CD14-positive monocyte (primary cell): ENCODE measurements around the gene USP15. TPM values are rescaled to one million over a fixed set of nuclear protein-coding genes. Genes with fewer than 3 reads are reported as not detected.

ENCODE experiments used
- DNase-seq, 3 donors: peaks; one replicate each; pipeline ENCODE4 v3.0.0-alpha.2; 2011 to 2022
- H2AFZ ChIP-seq: 2 replicates; pipeline ENCODE4 v1.6.0; 2012; ENCODE audit warnings: mild to moderate bottlenecking, low read depth, low read length, inconsistent platforms; ENCODE audit not compliant: insufficient read depth, poor library complexity, severe bottlenecking
- H3K27ac ChIP-seq, 2 donors: 1 replicate in 1 of 2; 2 replicates in 1 of 2; pipeline ENCODE4 v1.5.1; 2012 to 2013; ENCODE audit warnings: low read length in 2 of 2, control low read depth in 1 of 2, inconsistent platforms in 1 of 2, low read depth in 1 of 2, mild to moderate bottlenecking in 1 of 2
- H3K27me3 ChIP-seq, 2 donors: one replicate each; pipeline versions ENCODE4 v1.6.0 to v1.6.1; 2011 to 2013; ENCODE audit warnings: low read length in 2 of 2; ENCODE audit not compliant: control insufficient read depth in 2 of 2, insufficient read depth in 2 of 2
- H3K36me3 ChIP-seq, 2 donors: replicated peaks in 1 of 2; 1 replicate in 1 of 2; 2 replicates in 1 of 2; pipeline versions ENCODE4 v1.5.1 to v1.6.1; 2012 to 2013; ENCODE audit warnings: low read length in 2 of 2, control low read depth in 1 of 2, inconsistent platforms in 1 of 2, mild to moderate bottlenecking in 1 of 2; ENCODE audit not compliant: insufficient read depth in 2 of 2, control insufficient read depth in 1 of 2
- H3K4me1 ChIP-seq, 2 donors: 1 replicate in 1 of 2; 2 replicates in 1 of 2; pipeline versions ENCODE4 v1.5.1 to v1.6.1; 2012 to 2013; ENCODE audit warnings: low read length in 2 of 2, control low read depth in 1 of 2, inconsistent platforms in 1 of 2, mild to moderate bottlenecking in 1 of 2, moderate library complexity in 1 of 2; ENCODE audit not compliant: insufficient read depth in 2 of 2, control insufficient read depth in 1 of 2
- H3K4me2 ChIP-seq: replicated peaks from 2 replicates; pipeline ENCODE3; 2012; ENCODE audit warnings: low read length, moderate library complexity, mild to moderate bottlenecking; ENCODE audit not compliant: poor library complexity, severe bottlenecking; ENCODE audit errors: extremely low read depth
- H3K4me3 ChIP-seq, 3 experiments: fragments of 200-600 bp in 1 of 3; sonication (generic) in 1 of 3; replicated peaks in 1 of 3; 1 replicate in 2 of 3; 2 replicates in 1 of 3; pipeline ENCODE4 v1.5.1; 2011 to 2013; ENCODE audit warnings: low read length in 3 of 3, mild to moderate bottlenecking in 3 of 3, control low read depth in 2 of 3, low read depth in 2 of 3, inconsistent platforms in 1 of 3, moderate library complexity in 1 of 3
- H3K79me2 ChIP-seq: 2 replicates; pipeline ENCODE4 v1.6.0; 2012; ENCODE audit warnings: mild to moderate bottlenecking, control low read depth, inconsistent platforms, low read length, moderate library complexity; ENCODE audit not compliant: insufficient read depth
- H3K9ac ChIP-seq: 2 replicates; pipeline ENCODE4 v1.6.0; 2017; ENCODE audit warnings: low read length, mild to moderate bottlenecking; ENCODE audit not compliant: insufficient read depth, poor library complexity, severe bottlenecking
- H3K9me3 ChIP-seq, 2 donors: replicated peaks in 1 of 2; 1 replicate in 1 of 2; 2 replicates in 1 of 2; pipeline versions ENCODE4 v1.5.1 to v1.6.1; 2012 to 2013; ENCODE audit warnings: low read length in 2 of 2, control low read depth in 1 of 2; ENCODE audit not compliant: control insufficient read depth in 1 of 2, insufficient read depth in 1 of 2
- H4K20me1 ChIP-seq: 2 replicates; pipeline ENCODE4 v1.6.0; 2012; ENCODE audit warnings: mild to moderate bottlenecking, low read length, control low read depth, moderate library complexity; ENCODE audit not compliant: insufficient read depth
- H3K27ac Mint-ChIP-seq, 7 donors: one replicate each; pipeline ENCODE4 v1.8.0; 2020; ENCODE audit warnings: mild to moderate bottlenecking in 7 of 7, mixed read lengths in 7 of 7, moderate library complexity in 6 of 7, inconsistent platforms in 2 of 7
- H3K27me3 Mint-ChIP-seq, 3 donors: one replicate each; pipeline ENCODE4 v1.8.0; 2021 to 2022; ENCODE audit warnings: low read depth in 3 of 3, mild to moderate bottlenecking in 3 of 3, mixed read lengths in 3 of 3, moderate library complexity in 3 of 3, inconsistent platforms in 1 of 3
- H3K36me3 Mint-ChIP-seq, 2 donors: one replicate each; pipeline ENCODE4 v1.8.0; 2020; ENCODE audit warnings: mixed read lengths in 2 of 2, inconsistent platforms in 1 of 2, mild to moderate bottlenecking in 1 of 2
- H3K4me1 Mint-ChIP-seq: one replicate; pipeline ENCODE4 v1.8.0; 2020; ENCODE audit warnings: mild to moderate bottlenecking, mixed read lengths
- H3K4me3 Mint-ChIP-seq, 2 donors: one replicate each; pipeline ENCODE4 v1.8.0; 2020; ENCODE audit warnings: mild to moderate bottlenecking in 2 of 2, mixed read lengths in 2 of 2, moderate library complexity in 1 of 2
- H3K9me3 Mint-ChIP-seq, 7 donors: one replicate each; pipeline ENCODE4 v1.8.0; 2020 to 2022; ENCODE audit warnings: mixed read lengths in 7 of 7, mild to moderate bottlenecking in 6 of 7, moderate library complexity in 6 of 7, inconsistent platforms in 2 of 7
- CTCF ChIP-seq: fragments of 200-600 bp; IDR thresholded peaks from one replicate; pipeline ENCODE4 v1.8.0; 2022; ENCODE audit warnings: antibody characterized with exemption, mild to moderate bottlenecking
- WGBS: methylation state at CpG from one replicate; pipeline ENCODE4 v1.1.5; 2013; ENCODE audit warnings: missing lambda C conversion rate; ENCODE audit not compliant: insufficient coverage; 5-methylcytosine and 5-hydroxymethylcytosine counted together
- intact Hi-C, 2 donors: fragments of 100-400 bp; cut with micrococcal nuclease; formaldehyde crosslinking; loops; one replicate each; pipeline versions ENCODE4 v1.15.0 to v1.15.1; 2023
- polyA plus RNA-seq, 3 donors: library from polyadenylated mRNA; depleted of rRNA in 1 of 3; unstranded in 2 of 3; stranded (reverse) in 1 of 3; fragments of 300-500 nt in 2 of 3; fragments of >200 nt in 1 of 3; fragmentation: Illumina TruSeq in 2 of 3; gene quantifications; 1 replicate in 2 of 3; 2 replicates in 1 of 3; pipeline ENCODE4 v1.2.3, GENCODE V29; 2012 to 2021

USP15 gene
- polyA plus RNA-seq, 3 donors: 146 to 449 (median 180) TPM

- H3K4me3 ChIP-seq: peak overlapping the region; percentile 2 to 98 (median 40)
- H3K9me3 ChIP-seq: no peaks in the 10 kb centered on the region
- DNase-seq: peak in 2 of 3 donors; percentile 15 to 47
- H3K79me2 ChIP-seq: peaks cover 98% of the 10 kb centered on the region
- H3K4me1 ChIP-seq: peaks cover 50 to 87% of the 10 kb centered on the region in 2 donors
- H3K9ac ChIP-seq: peak overlapping the region; percentile 12
- Mint-ChIP-seq H3K4me3 (peak overlapping the region; percentile 60 to 80), H3K27me3 (no peaks in the 10 kb centered on the region), H3K4me1 (peaks cover 68% of the 10 kb centered on the region), H3K36me3 (peaks cover 4 to 24% of the 10 kb centered on the region in 2 donors), H3K9me3 (peaks cover 0 to 3% (median 0%) of the 10 kb centered on the region in 7 donors), H3K27ac (peak overlapping the region; percentile 78 to 90 (median 83))
- H3K27me3 ChIP-seq: no peaks in the 10 kb centered on the region
- H3K27ac ChIP-seq: peak overlapping the region in 1 of 2 donors; percentile 86
- H4K20me1 ChIP-seq: peaks cover 94% of the 10 kb centered on the region
- H2AFZ ChIP-seq: no peak overlapping the region
- no CpG with 5 or more reads among the region's 3 CpGs for WGBS
- intact Hi-C loops: loop anchor here in 1 of 2 donors (5.0 kb wide), 1 partner anchor 33 kb away; no protein-coding TSS in a partner anchor
- H3K36me3 ChIP-seq: peaks cover 5% of the 10 kb centered on the region in 2 donors
- H3K4me2 ChIP-seq: peak overlapping the region; percentile 88
- TF ChIP-seq CTCF: no peak
Measured at GRCh38 chr12:62264706-62265105, 4.5 kb downstream of the USP15 start.

DNA sequence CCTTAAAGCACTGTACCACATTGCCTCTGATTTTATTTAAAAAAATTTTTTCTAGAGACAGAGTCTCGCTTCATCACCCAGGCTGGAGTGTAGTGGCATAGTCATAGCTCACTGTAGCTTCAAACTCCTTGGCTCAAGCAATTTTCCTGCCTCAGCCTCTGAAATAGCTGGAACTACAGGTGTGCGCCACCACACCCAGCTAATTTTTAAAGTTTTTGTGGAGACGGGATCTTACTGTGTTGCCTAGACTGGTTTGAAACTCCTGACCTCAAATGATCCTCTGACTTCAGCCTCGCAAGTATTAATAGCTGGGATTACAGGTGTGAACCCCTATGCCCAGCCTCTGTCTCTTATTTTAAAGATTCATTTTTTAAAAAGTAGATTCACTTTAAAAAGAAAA is 5.3 kb downstream of the USP15 start:
- Histone ChIP-seq H3K4me3 (peak overlapping the region in 1 of 3 experiments; percentile 98), H3K9me3 (no peaks in the 10 kb centered on the region), H3K27ac (peak overlapping the region in 1 of 2 donors; percentile 86), H3K36me3 (peaks cover 5% of the 10 kb centered on the region in 2 donors), H3K27me3 (no peaks in the 10 kb centered on the region), H3K4me1 (peaks cover 53 to 95% of the 10 kb centered on the region in 2 donors), H3K9ac (no peak overlapping the region), H2AFZ (no peak overlapping the region), H3K79me2 (peaks cover 100% of the 10 kb centered on the region), H4K20me1 (peaks cover 99% of the 10 kb centered on the region), H3K4me2 (peak overlapping the region; percentile 88)
- peak overlapping the region in 1 of 2 donors; percentile 30 for H3K4me3 Mint-ChIP-seq
- intact Hi-C loops: no loop called here
- H3K27me3 Mint-ChIP-seq: no peaks in the 10 kb centered on the region
- H3K36me3 Mint-ChIP-seq: peaks cover 6 to 24% of the 10 kb centered on the region in 2 donors
- DNase-seq: no peak
- no peak for TF ChIP-seq CTCF
- peaks cover 76% of the 10 kb centered on the region for H3K4me1 Mint-ChIP-seq
- no peaks in the 10 kb centered on the region for H3K9me3 Mint-ChIP-seq
- 100% methylated on average over 1 of the region's 4 CpGs for WGBS
- H3K27ac Mint-ChIP-seq: peak overlapping the region in 6 of 7 donors; percentile 26 to 82 (median 52)
